Panc1 (cell line): ENCODE data around the gene GHRHR. TPM values are rescaled to one million over a fixed set of nuclear protein-coding genes. Genes with fewer than 3 reads are reported as not detected.

Source experiments
- ATAC-seq: fragments of 200-7000 bp; cut with Tn5 transposase; 2 replicates; pipeline ENCODE4 v1.9.1; 2020; ENCODE audit warnings: mild to moderate bottlenecking, moderate library complexity
- BruUV-seq: library from RNA; stranded (reverse); fragments of 400-500 nt; replicated peaks from 2 replicates; lab custom pipeline; 2021; lab: Mats Ljungman, UMichigan
- CTCF ChIA-PET: fragments of 300-600 bp; sonication (Branson Sonifier 250); formaldehyde crosslinking; loops from one replicate; lab custom pipeline; 2022; ENCODE audit warnings: antibody characterized with exemption; lab: Charles Lee
- POLR2A ChIA-PET: fragments of 300-600 bp; sonication (Branson Sonifier 250); formaldehyde crosslinking; loops from one replicate; lab custom pipeline; 2022; ENCODE audit warnings: antibody characterized with exemption; lab: Charles Lee
- DNase-seq: peaks from one replicate; pipeline ENCODE4 v3.0.0-alpha.2; 2010; ENCODE audit warnings: low read depth, low spot score
- H3K27ac ChIP-seq: 2 replicates; pipeline ENCODE4 v1.5.1; 2011; ENCODE audit warnings: mild to moderate bottlenecking, low read length, inconsistent platforms
- H3K27me3 ChIP-seq: fragments of 200-500 bp; sonication (Bioruptor generic); 2 replicates; pipeline ENCODE4 v1.6.0; 2014; ENCODE audit warnings: low read length, inconsistent platforms; ENCODE audit not compliant: control insufficient read depth, insufficient read depth
- H3K36me3 ChIP-seq: fragments of 200-500 bp; sonication (Bioruptor generic); 2 replicates; pipeline ENCODE4 v1.5.1; 2014; ENCODE audit warnings: inconsistent platforms, mild to moderate bottlenecking, low read length, moderate library complexity; ENCODE audit not compliant: control insufficient read depth, insufficient read depth
- H3K4me1 ChIP-seq: 2 replicates; pipeline ENCODE4 v1.5.1; 2011; ENCODE audit warnings: inconsistent platforms, mild to moderate bottlenecking, low read length, moderate library complexity; ENCODE audit not compliant: control insufficient read depth, insufficient read depth
- H3K4me3 ChIP-seq, 2 experiments: 2 replicates each; pipeline ENCODE4 v1.5.1; 2011 to 2012; ENCODE audit warnings: low read depth in 2 of 2, low read length in 2 of 2, mild to moderate bottlenecking in 2 of 2, inconsistent platforms in 1 of 2, moderate library complexity in 1 of 2
- H3K9me3 ChIP-seq: fragments of 200-500 bp; sonication (Bioruptor generic); 2 replicates; pipeline ENCODE4 v1.5.1; 2014; ENCODE audit warnings: low read depth, mild to moderate bottlenecking, inconsistent platforms, low read length, moderate library complexity; ENCODE audit not compliant: control insufficient read depth, insufficient read depth
- CTCF ChIP-seq: fragments of 450-650 bp; IDR thresholded peaks from 2 replicates; pipeline ENCODE4 v1.5.1; 2017; ENCODE audit warnings: mild to moderate bottlenecking
- POLR2AphosphoS5 ChIP-seq: IDR thresholded peaks from 2 replicates; pipeline ENCODE4 v1.6.1; 2012; ENCODE audit warnings: mild to moderate bottlenecking, low read depth, low read length, moderate library complexity
- REST ChIP-seq, 2 experiments: IDR thresholded peaks; 2 replicates each; pipeline ENCODE4 v1.6.1; 2011 to 2012; ENCODE audit warnings: low read depth in 2 of 2, control low read depth in 1 of 2, low read length in 1 of 2, mild to moderate bottlenecking in 1 of 2, moderate library complexity in 1 of 2; ENCODE audit not compliant: insufficient read depth in 1 of 2
- SIN3A ChIP-seq: IDR thresholded peaks from 2 replicates; pipeline ENCODE4 v1.6.1; 2012; ENCODE audit warnings: low read depth, mild to moderate bottlenecking, low read length, moderate library complexity, borderline replicate concordance; ENCODE audit not compliant: insufficient read depth
- TCF7L2 ChIP-seq: IDR thresholded peaks from 2 replicates; pipeline ENCODE4 v1.6.1; 2011; ENCODE audit warnings: mild to moderate bottlenecking, low read depth, low read length, inconsistent platforms
- in situ Hi-C: cut with HindIII; loops from 2 replicates; pipeline ENCODE4 v1.10.0; 2016; ENCODE audit warnings: low sequenced_read_pairs, low pct_unique_long_range_greater_than_20kb
- intact Hi-C: fragments of 100-400 bp; cut with micrococcal nuclease; formaldehyde crosslinking; loops from one replicate; pipeline ENCODE4 v1.10.0; 2022; ENCODE audit not compliant: unreplicated experiment
- total RNA-seq: library from RNA; stranded (reverse); gene quantifications from one replicate; pipeline ENCODE4 v1.2.1, GENCODE V29; 2021; ENCODE audit not compliant: unreplicated experiment

GHRHR gene
- total RNA-seq, 1 experiment from 2014 or later: not detected

- CTCF ChIA-PET: no interaction called here
- no peak for DNase-seq
- POLR2A ChIA-PET: no interaction called here
These were observed 7.7 kb downstream of the GHRHR start for GRCh38 chr7:30971440-30971839.

GRCh38 chr7:30971840-30972563 is 8.2 kb downstream of the GHRHR start:
- CTCF ChIA-PET: no interaction called here
- POLR2A ChIA-PET: no interaction called here
- no peak overlapping the region for H3K27ac ChIP-seq
- no peak overlapping the region for H3K4me3 ChIP-seq
- H3K4me1 ChIP-seq: peaks cover 5% of the 10 kb centered on the region; the same call in 1 of the 2 replicates
- DNase-seq: no peak
- no peak for ATAC-seq
- no peaks in the 10 kb centered on the region for H3K9me3 ChIP-seq
- no TSS peak for BruUV-seq
- no peaks in the 10 kb centered on the region for H3K36me3 ChIP-seq
- TF ChIP-seq SIN3A: no peak
- TF ChIP-seq REST (IDR thresholded peaks at IDR 0.05; ENCODE audit: insufficient read depth in 1 of 2, low read depth in 2 of 2, low read length in 1 of 2): no peak
- TF ChIP-seq POLR2AphosphoS5: no peak
- TF ChIP-seq CTCF: no peak
- no peak for TF ChIP-seq TCF7L2
- in situ Hi-C loops (no loop called here), intact Hi-C loops (no loop called here)
- H3K27me3 ChIP-seq: peaks cover 8% of the 10 kb centered on the region

More at GRCh38 chr7:30971440-30971839, 7.7 kb downstream of the GHRHR start:
- intact Hi-C loops (no loop called here), in situ Hi-C loops (no loop called here)
- H3K9me3 ChIP-seq: no peaks in the 10 kb centered on the region
- no peaks in the 10 kb centered on the region for H3K36me3 ChIP-seq
- H3K4me3 ChIP-seq: no peak overlapping the region
- peaks cover 8% of the 10 kb centered on the region for H3K27me3 ChIP-seq
- no TSS peak for BruUV-seq
- no peak for ATAC-seq
- peaks cover 5% of the 10 kb centered on the region; the same call in 1 of the 2 replicates for H3K4me1 ChIP-seq
- no peak overlapping the region for H3K27ac ChIP-seq
- TF ChIP-seq TCF7L2: no peak

GRCh38 chr7:30973292-30973691 is 9.5 kb downstream of the GHRHR start:
- no peak overlapping the region for H3K27ac ChIP-seq
- POLR2A ChIA-PET: no interaction called here
- H3K36me3 ChIP-seq: no peaks in the 10 kb centered on the region
- H3K27me3 ChIP-seq: peaks cover 8% of the 10 kb centered on the region
- no peak for TF ChIP-seq TCF7L2
- ATAC-seq: no peak
- intact Hi-C loops (no loop called here), in situ Hi-C loops (no loop called here)
- peaks cover 5% of the 10 kb centered on the region; the same call in 1 of the 2 replicates for H3K4me1 ChIP-seq
- CTCF ChIA-PET: interaction anchor here (2.4 kb wide), 1 partner anchor 34 kb away, joined by 13 read pairs; no protein-coding TSS in a partner anchor
- no peak for DNase-seq
- H3K9me3 ChIP-seq: no peaks in the 10 kb centered on the region
- no peak overlapping the region for H3K4me3 ChIP-seq
- no TSS peak for BruUV-seq
